IPS-NIHi7 (cell line): ENCODE results near the gene LTBP4.

ENCODE experiments used
- DNase-seq: peaks from one replicate; pipeline ENCODE4 v3.0.0; 2012; ENCODE audit warnings: mixed read lengths; ENCODE audit errors: extremely low spot score

Gene LTBP4

DNA sequence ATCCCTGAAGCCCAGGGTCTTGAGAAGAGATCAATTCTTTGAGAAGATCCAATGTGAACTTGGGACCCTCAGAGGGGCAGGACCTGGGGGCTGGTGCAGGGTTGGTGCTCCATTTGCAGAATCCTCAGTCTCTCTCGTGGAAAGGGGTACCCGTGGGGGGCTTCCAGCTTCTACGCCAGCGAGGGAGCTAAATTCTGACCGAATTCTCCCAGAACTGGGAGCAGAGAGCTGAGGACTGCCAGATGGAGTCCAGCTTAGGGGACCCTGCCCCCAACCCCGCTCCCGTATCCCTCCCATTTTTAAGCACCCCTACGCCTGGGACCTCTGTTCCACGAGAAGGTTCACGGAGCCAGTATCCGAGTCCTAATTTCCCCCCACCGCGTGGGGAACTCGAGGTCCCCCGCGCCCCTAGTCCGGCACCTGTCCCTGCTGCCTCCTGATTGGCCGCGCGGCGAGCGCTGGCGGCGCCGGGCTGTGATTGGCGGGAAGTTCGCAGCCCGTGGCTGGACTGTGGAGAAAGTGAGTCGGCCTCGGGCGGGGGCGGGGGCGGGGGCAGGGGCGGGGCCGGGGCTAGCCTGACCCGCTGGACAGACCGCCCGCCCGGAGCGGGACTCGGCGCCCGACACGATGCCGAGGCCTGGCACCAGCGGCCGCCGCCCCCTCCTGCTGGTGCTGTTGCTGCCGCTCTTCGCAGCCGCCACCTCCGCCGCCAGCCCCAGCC is 4.4 kb upstream of the LTBP4 start:
- peak; percentile 85 for DNase-seq

DNA sequence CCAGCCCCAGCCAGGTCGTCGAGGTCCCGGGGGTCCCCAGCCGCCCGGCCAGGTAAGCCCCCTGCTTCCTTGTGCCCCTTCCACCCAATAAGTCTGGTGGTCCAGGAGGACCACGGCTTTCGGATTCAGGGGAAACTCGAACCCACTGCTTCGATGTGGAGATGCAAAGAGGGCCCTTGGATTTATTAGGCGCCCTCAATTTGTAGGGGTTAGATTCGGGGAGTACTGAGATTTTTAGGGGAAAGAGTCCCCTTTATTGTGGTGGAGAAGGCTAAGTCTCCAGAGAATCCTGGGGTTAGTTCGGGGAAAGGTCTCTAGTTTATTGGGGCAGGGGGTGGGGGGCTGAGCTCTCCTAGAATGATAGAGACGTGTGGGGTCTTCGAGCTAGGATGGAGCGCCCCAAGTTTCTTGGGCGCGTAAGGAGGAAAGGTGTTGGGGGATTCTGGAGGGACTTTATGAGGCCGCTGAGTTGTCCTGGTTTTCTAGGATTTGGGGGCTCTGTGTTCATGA is 3.8 kb upstream of the LTBP4 start:
- DNase-seq: no peak

DNA sequence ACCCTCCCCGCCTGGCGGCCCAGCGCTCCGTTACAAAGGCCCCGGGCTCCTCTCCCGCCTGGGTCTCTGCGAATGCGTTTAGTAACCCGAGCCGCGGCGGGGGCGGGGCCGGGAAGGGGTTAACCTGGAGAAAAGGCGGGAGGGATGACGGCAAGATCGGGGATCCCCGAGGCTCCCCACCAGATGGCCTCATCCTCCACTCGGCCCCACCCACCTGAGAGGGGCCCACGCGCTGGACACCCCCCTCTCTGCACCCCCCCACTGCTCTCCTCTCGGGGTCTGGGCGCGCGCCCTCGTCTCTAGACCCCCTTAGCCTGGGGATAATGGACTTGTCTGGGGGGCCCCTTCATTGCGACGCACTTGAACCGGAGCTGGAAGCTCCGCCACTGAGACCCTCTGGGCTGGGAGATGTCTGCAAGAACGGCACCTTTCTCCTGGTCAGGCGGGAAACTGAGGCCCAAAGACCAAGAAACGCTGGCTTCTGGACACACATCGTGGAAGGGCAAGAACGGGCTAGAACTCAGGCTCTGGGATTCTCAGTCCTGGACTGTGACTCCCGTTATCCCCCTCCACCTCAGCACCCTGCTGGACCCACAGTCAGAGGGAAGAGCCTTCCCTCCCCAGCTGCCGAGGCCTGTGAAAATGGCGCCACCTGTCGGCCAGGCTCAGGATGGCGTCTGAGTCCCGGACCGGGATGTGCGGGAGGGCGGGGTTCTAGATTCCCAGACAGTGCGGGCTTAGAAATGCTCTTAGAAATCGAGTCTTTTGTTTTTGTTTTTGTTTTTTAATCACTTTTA is 2.9 kb upstream of the LTBP4 start:
- DNase-seq: peak; percentile 74

DNA sequence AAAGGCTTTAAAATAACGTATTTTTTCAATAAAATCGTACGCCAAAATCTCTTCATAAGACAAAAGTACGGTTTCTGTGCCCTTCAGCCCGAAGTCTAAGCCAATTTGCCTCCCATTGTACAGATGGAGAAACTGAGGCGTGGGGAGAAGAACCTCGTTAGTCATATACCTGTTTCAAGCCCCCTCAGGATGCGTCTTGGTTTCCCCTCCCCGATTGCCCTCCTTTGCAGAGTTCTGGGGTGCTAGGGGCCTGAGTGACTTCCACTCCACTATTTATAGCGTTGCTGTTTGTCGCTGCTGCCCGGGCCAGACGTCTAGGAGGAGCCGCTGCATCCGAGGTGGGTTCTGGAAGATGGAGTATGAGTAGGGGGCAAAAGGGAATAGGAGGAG is 2.3 kb upstream of the LTBP4 start:
- no peak for DNase-seq

GRCh38 chr19:40599331-40599901 is 1.8 kb upstream of the LTBP4 start:
- no peak for DNase-seq

- no peak for DNase-seq
These were observed 1.1 kb upstream of the LTBP4 start for GRCh38 chr19:40599902-40600569.

- no peak for DNase-seq
These were observed 517 bp upstream of the LTBP4 start for GRCh38 chr19:40600570-40601133.

DNA sequence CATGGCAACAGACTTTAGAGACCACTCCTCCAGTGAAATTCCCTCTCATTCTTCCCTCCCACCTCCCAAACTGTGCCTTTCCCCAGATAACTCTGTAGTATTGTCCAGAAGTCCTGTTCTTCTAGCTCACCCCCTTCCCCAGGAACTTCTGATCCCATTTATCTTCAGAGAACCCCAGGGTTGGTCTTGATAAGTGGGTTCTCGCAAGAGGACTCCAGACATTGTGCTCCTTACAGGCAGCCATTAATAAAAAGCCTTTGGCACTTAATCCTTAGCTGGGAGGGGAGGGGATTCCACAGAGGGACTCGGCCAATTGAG is 1.9 kb downstream of the LTBP4 start:
- DNase-seq: no peak

DNA sequence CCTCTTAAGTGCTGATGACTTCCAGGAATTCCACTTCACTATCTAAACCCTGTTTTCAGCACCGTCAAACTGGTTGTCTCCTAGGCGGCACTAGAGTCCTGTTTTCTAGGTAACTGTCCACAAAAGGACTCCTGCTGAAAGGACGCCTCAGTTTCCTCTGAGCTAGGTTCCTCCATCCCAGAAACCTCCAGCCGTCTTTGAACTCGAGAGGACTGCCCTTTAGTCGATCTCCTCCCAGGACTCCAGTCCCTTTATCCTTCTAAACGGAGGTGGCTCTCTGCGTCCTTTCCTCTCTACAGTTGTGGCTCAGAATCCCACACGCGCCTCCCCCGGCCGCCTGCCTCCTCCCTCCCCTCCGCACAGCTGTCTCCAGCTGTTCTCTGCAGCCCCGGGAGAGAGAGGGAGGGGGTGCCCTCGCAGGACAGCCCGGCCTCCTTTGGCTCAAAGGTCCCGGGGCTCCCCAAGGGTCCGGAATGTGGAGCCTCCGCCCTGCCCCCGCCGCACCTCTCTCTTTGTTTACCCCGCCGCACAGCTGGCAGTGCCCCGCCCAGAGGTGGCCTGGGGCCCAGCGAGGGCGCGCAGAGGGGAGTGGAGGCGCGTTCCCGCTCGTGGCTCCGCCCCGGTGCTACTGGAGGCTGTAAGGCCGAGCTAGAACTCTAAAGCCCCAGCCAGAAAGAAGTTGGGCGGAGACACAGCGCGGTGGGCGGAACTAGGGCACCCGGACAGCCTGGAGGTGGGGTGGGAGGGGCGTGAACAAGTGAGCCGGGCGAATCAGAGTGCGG is 2.4 kb downstream of the LTBP4 start:
- peak; percentile 88 for DNase-seq

DNA sequence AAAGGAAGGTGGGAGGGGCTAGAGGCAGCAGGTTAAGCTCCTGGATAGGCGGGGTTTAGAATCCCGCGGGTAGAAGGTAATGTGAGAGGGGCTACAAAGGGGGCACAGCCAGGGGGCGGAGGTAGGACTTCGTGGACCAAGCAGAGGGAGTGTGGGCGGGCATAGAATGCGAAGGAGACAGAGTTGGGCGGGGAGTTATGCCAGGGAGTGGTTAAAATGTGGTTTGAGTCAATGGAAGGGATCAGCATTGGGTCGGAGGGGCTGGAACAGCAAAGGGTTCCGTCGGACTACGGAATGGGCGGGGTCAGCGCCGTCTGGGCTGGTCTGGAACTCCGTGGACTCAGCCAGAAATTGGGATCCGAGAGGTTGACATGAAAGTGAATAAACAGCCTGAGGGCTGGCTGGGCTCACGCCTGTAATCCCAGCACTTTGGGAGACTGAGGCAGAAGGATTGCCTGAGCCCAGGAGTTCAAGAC is 3.0 kb downstream of the LTBP4 start:
- no peak for DNase-seq

GRCh38 chr19:40604647-40605215 is 3.6 kb downstream of the LTBP4 start:
- no peak for DNase-seq

DNA sequence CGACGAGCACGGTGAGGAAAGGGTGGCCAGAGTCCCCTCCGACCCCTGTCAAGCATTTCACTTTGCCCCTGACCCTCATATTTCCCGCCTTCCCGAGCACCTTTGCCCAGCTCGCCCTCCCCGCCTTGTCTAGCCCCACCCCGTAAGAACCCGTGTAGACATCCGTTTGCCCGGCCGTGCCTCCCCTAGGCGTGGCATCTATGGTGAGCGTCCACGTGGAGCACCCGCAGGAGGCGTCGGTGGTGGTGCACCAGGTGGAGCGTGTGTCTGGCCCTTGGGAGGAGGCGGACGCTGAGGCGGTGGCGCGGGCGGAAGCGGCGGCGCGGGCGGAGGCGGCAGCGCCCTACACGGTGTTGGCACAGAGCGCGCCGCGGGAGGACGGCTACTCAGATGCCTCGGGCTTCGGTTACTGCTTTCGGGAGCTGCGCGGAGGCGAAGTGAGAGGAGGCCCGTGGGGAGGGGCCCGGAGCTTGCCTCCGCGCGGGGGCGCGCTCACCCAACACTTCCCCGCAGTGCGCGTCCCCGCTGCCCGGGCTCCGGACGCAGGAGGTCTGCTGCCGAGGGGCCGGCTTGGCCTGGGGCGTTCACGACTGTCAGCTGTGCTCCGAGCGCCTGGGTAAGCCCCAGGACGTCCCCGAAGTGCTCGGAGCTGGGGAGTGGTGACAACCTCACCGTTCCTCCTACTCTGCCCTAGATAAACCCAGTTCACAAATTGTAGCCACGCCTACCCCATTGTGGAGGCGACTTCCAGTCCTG is 4.2 kb downstream of the LTBP4 start:
- peak; percentile 42 for DNase-seq

DNA sequence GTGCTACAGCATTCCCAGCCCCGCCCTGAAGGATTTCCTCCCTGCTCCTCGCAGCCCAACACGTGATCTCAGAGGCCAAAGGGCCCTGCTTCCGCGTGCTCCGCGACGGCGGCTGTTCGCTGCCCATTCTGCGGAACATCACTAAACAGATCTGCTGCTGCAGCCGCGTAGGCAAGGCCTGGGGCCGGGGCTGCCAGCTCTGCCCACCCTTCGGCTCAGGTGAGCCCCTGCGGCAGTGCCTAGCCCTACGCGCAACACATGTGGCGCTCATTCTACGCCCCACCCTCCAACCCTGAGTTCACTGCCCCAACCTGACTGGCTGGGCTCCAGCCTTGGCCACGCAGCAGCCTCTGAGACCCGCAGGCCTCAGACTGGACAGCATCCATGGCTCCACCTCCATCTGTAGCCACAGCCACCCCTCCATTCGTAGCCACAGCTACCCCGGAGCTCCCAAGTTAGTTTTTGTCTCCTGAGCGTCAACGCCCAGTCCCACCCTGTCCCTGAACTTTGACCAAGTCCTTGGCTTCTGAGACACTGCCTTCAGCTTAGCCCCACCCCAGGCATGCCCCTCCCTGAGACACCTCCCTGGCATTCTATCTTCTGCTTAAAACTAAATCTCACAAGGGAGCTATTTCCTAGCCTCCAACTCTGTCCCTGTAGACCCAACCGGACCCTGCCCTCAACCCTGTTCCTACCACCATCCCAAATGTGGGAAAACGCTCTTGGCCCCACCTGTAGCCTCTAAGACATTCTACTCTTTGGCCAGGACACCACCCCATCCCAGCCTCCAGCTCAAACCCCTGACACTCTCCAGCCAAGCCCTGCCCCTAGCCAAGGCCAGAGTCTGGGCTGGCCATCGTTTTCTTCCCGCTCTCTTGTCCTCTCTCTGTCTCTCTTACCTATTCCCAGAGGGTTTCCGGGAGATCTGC is 6.4 kb downstream of the LTBP4 start:
- DNase-seq: no peak

- no peak for DNase-seq
These were observed 7.1 kb downstream of the LTBP4 start for GRCh38 chr19:40608240-40608621.

DNA sequence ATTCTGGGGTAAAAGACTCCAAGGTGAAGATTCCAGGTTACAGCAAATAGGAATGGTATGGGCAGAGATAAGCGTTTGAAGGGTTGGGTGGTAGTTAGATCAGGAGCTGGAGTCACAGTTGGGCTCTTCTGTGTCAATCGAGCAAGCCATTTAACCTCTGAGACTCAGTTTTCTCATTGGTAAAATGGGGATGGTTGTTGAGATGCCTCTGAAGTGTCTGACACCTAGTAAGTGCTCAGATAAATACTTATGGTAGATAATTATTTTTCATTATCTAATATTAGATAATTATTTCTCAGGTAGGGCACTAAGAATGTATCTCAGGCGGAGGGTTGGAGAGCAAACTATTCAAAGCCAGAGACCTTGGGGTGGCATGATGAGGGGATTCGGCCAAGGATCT is 7.8 kb downstream of the LTBP4 start:
- no peak for DNase-seq

DNA sequence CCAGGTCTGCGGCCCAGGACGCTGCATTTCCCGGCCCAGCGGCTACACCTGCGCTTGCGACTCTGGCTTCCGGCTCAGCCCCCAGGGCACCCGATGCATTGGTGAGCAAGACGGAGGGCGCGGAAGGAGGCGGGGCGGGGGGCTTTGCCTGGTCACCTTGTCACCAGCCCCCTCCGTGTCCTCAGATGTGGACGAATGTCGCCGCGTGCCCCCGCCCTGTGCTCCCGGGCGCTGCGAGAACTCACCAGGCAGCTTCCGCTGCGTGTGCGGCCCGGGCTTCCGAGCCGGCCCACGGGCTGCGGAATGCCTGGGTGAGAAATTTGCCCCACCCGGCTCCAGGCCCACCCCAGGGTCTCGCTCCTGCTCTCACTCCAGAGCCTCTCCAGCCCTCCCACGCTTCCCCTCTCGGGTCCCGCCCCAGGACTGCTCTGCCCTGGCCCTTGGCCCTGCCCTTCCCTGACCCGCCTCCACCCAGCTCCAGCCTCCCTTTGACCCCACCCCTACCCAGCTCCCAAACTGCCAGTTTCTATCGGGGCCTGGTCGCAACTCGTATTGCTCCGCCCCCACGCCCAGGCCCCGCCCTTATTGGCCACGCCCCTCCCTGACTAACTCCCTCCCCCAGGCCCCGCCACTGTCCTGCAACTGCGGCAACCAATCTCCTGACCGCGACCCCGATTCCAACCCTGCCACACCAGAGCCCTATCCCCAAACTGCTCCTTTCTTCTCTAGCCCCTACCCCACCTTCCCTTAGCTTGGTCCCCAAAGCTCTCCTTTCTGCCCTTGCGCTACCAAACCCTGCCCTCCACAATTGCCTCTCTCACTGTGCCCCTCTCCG is 8.6 kb downstream of the LTBP4 start:
- DNase-seq: peak; percentile 92

DNA sequence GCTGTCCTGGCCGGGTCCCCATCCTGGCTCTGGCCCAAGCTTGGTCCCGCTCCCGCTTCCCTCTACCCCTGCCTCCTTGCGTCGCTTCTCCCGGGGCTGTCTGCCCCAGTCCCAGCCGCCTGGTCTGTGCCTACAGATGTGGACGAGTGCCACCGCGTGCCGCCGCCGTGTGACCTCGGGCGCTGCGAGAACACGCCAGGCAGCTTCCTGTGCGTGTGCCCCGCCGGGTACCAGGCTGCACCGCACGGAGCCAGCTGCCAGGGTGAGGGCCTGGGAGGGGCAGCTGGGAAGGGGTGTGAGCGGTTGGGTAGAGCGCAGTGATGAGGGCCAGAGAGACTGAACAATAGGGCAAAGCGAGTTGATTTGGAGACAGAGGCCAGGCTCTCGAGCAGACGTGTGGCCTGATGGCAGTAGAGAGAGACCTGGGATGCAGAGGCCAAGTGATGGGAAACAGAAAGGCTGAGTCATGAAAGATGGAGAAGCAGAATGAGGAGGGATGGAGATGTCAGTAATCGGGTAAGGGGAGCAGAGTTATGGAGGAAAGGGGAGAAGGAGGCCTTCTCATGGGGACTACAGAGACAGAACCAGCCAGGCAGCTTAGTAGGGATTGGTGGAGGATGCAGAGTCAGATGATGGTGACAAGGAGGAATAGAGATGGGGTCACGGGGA is 9.4 kb downstream of the LTBP4 start:
- no peak for DNase-seq
